Measurements from ENCODE around the gene ARL13A.

ARL13A gene

DNA sequence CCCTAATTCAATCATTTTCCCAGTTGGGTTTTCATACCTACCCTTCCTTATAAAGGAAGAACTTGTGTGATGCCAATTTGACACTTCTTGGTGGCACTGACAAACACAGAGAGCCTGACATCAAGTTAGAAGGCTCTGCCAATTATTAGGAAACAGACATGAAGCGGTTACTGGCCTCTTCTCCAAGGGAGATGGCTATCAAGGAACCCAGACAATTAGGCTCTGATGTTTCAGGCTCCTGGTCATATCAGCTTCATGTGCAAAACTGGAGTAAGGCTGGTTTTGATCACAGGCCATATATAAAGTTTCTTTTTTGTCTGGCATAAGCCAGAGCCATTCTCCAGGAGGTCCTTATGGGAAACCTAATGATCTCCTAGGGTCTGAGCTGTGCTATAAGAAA, 428 bp downstream of the ARL13A start:
- TF ChIP-seq SIN3A (IDR thresholded peaks at IDR 0.05; ENCODE audit: borderline replicate concordance, insufficient read depth, low read length) (no peak), POLR2AphosphoS5 (IDR thresholded peaks at IDR 0.05; ENCODE audit: low read depth, low read length) (no peak), FOXP2 (optimal IDR thresholded peaks at IDR 0.05; ENCODE audit: borderline replicate concordance, extremely low read depth, extremely low read length, insufficient read depth) (no peak), TAF1 (IDR thresholded peaks at IDR 0.05; ENCODE audit: borderline replicate concordance, insufficient read depth, low read length) (no peak)
- TF ChIP-seq, protein P1, sequence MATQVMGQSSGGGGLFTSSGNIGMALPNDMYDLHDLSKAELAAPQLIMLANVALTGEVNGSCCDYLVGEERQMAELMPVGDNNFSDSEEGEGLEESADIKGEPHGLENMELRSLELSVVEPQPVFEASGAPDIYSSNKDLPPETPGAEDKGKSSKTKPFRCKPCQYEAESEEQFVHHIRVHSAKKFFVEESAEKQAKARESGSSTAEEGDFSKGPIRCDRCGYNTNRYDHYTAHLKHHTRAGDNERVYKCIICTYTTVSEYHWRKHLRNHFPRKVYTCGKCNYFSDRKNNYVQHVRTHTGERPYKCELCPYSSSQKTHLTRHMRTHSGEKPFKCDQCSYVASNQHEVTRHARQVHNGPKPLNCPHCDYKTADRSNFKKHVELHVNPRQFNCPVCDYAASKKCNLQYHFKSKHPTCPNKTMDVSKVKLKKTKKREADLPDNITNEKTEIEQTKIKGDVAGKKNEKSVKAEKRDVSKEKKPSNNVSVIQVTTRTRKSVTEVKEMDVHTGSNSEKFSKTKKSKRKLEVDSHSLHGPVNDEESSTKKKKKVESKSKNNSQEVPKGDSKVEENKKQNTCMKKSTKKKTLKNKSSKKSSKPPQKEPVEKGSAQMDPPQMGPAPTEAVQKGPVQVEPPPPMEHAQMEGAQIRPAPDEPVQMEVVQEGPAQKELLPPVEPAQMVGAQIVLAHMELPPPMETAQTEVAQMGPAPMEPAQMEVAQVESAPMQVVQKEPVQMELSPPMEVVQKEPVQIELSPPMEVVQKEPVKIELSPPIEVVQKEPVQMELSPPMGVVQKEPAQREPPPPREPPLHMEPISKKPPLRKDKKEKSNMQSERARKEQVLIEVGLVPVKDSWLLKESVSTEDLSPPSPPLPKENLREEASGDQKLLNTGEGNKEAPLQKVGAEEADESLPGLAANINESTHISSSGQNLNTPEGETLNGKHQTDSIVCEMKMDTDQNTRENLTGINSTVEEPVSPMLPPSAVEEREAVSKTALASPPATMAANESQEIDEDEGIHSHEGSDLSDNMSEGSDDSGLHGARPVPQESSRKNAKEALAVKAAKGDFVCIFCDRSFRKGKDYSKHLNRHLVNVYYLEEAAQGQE (IDR thresholded peaks at IDR 0.05; ENCODE audit: insufficient read depth in 1 of 2, low read depth in 2 of 2, low read length in 2 of 2) = no peak

DNA sequence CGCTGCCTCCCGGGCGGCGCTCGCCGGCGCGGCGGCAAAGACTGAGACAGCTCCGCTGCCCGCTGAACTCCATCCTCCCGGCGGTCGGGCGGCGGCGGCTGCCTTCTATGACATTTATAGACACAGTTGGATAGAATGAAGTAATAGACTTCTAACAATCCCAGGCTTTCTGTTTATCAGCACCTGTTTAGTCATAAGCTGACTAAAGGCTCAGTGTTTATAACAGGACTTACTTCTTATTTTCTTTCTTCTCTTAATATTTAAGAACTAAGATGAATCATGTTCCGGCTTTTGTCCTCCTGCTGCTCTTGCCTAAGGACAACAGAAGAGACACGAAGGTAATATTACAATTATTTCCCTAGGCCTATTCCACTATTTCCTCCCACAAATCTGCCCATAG, 3.9 kb downstream of the ARL13A start:
- TF ChIP-seq, protein P1 (IDR thresholded peaks at IDR 0.05; ENCODE audit: insufficient read depth in 1 of 2, low read depth in 2 of 2, low read length in 2 of 2) = no peak
- TF ChIP-seq POLR2AphosphoS5 (IDR thresholded peaks at IDR 0.05; ENCODE audit: low read depth, low read length) (no peak), FOXP2 (optimal IDR thresholded peaks at IDR 0.05; ENCODE audit: borderline replicate concordance, extremely low read depth, extremely low read length, insufficient read depth) (no peak), SIN3A (IDR thresholded peaks at IDR 0.05; ENCODE audit: borderline replicate concordance, insufficient read depth, low read length) (no peak), TAF1 (IDR thresholded peaks at IDR 0.05; ENCODE audit: borderline replicate concordance, insufficient read depth, low read length) (no peak)

DNA sequence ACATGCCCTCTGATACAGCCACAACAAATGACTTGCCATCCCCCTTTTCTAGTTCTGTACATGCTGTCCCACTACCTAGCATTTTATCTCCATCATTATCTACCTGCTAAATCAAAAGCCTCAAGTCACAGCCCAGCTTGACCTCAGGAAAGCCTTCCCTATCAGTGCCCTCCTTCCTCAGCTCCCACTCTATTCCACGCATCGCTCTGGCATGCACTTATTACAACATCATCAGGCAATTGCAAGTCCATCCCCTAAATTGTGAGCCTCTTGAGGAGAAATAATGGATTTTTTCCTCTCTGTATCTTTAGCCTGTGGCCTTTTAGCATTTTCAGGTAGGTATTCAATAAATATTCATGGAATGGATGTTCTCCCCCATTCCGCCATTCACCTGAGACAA, 5.7 kb downstream of the ARL13A start:
- TF ChIP-seq TAF1 (IDR thresholded peaks at IDR 0.05; ENCODE audit: borderline replicate concordance, insufficient read depth, low read length) (no peak), POLR2AphosphoS5 (IDR thresholded peaks at IDR 0.05; ENCODE audit: low read depth, low read length) (no peak), FOXP2 (optimal IDR thresholded peaks at IDR 0.05; ENCODE audit: borderline replicate concordance, extremely low read depth, extremely low read length, insufficient read depth) (no peak), SIN3A (IDR thresholded peaks at IDR 0.05; ENCODE audit: borderline replicate concordance, insufficient read depth, low read length) (no peak)
- TF ChIP-seq, protein P1 (IDR thresholded peaks at IDR 0.05; ENCODE audit: insufficient read depth in 1 of 2, low read depth in 2 of 2, low read length in 2 of 2) = no peak

DNA sequence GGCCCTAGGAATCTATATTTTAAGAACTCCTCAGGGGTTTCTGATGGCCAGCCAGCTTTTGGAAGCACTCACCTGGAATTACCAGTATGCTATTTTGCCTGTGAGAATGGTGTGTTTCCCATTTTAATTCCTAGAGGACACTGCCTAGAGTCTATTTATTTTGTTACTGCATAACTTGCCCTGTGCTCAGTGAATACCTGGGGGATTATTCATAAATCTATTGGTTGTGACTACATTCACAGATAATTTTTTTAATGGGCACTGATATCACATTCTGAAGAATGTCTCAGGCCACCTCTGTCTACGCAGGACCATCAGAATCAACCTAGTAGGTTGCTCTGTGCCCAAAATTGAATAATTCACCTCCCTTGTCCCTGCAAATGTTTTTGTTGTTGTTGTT, 6.7 kb downstream of the ARL13A start:
- TF ChIP-seq, protein P1 (IDR thresholded peaks at IDR 0.05; ENCODE audit: insufficient read depth in 1 of 2, low read depth in 2 of 2, low read length in 2 of 2) = no peak
- no peak for TF ChIP-seq FOXP2 (optimal IDR thresholded peaks at IDR 0.05; ENCODE audit: borderline replicate concordance, extremely low read depth, extremely low read length, insufficient read depth)

DNA sequence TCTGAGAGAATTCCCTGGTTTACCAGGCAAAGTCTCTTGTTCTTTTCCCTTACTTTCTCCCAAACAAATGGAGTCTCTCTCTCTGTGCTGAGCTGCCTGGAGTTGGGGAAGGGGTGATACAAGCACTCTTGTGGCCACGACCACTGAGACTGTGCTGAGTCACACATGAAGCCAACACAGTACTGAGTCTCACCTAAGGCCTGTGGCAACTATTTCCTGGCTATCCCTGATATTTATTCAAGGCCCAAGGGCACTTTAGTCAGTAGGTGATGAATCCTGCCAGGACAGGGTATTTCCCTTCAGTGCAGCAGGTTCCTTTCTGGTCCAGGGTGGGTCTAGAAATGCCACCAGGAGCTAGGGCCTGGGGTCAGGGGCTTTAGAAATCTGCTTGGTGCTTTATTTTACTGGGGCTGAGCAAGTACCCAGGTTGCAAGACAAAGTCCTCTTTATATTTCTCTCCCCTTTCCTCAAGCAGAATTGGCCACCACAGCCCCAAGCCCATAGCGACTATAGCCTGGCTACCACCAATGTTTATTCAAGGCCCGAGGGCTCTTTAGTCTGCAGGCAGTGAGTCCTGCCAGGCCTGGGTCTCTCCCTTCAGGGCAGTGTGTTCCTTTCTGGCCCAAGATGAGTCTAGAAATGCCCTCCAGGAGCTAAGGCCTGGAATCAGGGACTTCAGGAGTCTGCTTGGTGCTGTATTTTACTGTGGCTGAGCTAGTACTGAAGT, 10.5 kb downstream of the ARL13A start:
- TF ChIP-seq SIN3A (IDR thresholded peaks at IDR 0.05; ENCODE audit: borderline replicate concordance, insufficient read depth, low read length) (no peak), TAF1 (IDR thresholded peaks at IDR 0.05; ENCODE audit: borderline replicate concordance, insufficient read depth, low read length) (no peak), POLR2AphosphoS5 (IDR thresholded peaks at IDR 0.05; ENCODE audit: low read depth, low read length) (no peak), FOXP2 (optimal IDR thresholded peaks at IDR 0.05; ENCODE audit: borderline replicate concordance, extremely low read depth, extremely low read length, insufficient read depth) (no peak)
- TF ChIP-seq, protein P1 (IDR thresholded peaks at IDR 0.05; ENCODE audit: insufficient read depth in 1 of 2, low read depth in 2 of 2, low read length in 2 of 2) = no peak
